Right cardiac atrium (tissue), 5 donors: Measurements from ENCODE around the gene PROM2. TPM values are rescaled to one million over a fixed set of nuclear protein-coding genes. Genes with fewer than 3 reads are reported as not detected.

Experiments used
- ATAC-seq, 2 donors: fragments of 200-7000 bp; cut with Tn5 transposase; one replicate each; pipeline versions ENCODE4 v1.8.0 to v1.9.1; 2020; ENCODE audit warnings: moderate library complexity in 2 of 2, mild to moderate bottlenecking in 1 of 2
- DNase-seq, 3 donors: peaks; one replicate each; pipeline ENCODE4 v3.0.0-alpha.2; 2020
- H3K27ac ChIP-seq: one replicate; pipeline ENCODE4 v1.5.1; 2013; ENCODE audit warnings: mild to moderate bottlenecking, low read length, control low read depth, moderate library complexity
- H3K27me3 ChIP-seq: one replicate; pipeline ENCODE4 v1.6.1; 2013; ENCODE audit not compliant: control insufficient read depth, insufficient read depth
- H3K4me1 ChIP-seq: one replicate; pipeline ENCODE4 v1.6.1; 2013; ENCODE audit warnings: low read length; ENCODE audit not compliant: control insufficient read depth, insufficient read depth
- H3K4me3 ChIP-seq: one replicate; pipeline ENCODE4 v1.5.1; 2013; ENCODE audit warnings: low read length, control low read depth
- H3K9me3 ChIP-seq: one replicate; pipeline ENCODE4 v1.6.1; 2013; ENCODE audit warnings: low read length; ENCODE audit not compliant: control insufficient read depth
- WGBS: extraction: QIAGEN DNeasy Blood & Tissue Kit; methylation state at CpG from one replicate; pipeline ENCODE4 v1.1.7; 2013; 5-methylcytosine and 5-hydroxymethylcytosine counted together
- intact Hi-C, 4 donors: fragments of 100-400 bp; cut with DNase I; formaldehyde crosslinking; loops; one replicate each; pipeline versions ENCODE4 v1.11.0 to v1.14.0; 2022 to 2023
- polyA plus RNA-seq: library from polyadenylated mRNA; stranded (reverse); fragments of 200-250 nt; gene quantifications from one replicate; pipeline ENCODE4 v1.2.3, GENCODE V29; 2013
- total RNA-seq, 4 donors: library from RNA; stranded (reverse); fragmentation: NEBNext Ultra II Directional; extraction: Animal tissue kit (Norgen Biotek cat#: 25700); gene quantifications; one replicate each; pipeline ENCODE4 v1.2.1, GENCODE V29; 2021
- donor health status: healthy with polysubstance abuse.
- donor health status: DM: no; HTN: yes; CAD: no.
- donor health status: DM: no; HTN: no; CAD: no.
- donor health status: DM: no; HTN: yes; CAD: no; lungs with severe emphysema.
- donor health status: DM: yes; HTN: yes; CAD: no.

The PROM2 gene
- total and polyA plus RNA-seq, 5 donors = 0.66 to 1.6 (median 1.1) TPM

GRCh38 chr2:95309599-95309998 lies 35.4 kb downstream of the PROM2 start:
- Histone ChIP-seq H3K27ac (no peak overlapping the region), H3K4me1 (no peaks in the 10 kb centered on the region), H3K27me3 (no peaks in the 10 kb centered on the region), H3K4me3 (no peak overlapping the region), H3K9me3 (no peaks in the 10 kb centered on the region)
- 82% methylated on average over 8 of the region's 8 CpGs for WGBS
- intact Hi-C loops = no loop called here
- no peak for ATAC-seq
- peak in 1 of 3 donors; percentile 3 for DNase-seq

DNA sequence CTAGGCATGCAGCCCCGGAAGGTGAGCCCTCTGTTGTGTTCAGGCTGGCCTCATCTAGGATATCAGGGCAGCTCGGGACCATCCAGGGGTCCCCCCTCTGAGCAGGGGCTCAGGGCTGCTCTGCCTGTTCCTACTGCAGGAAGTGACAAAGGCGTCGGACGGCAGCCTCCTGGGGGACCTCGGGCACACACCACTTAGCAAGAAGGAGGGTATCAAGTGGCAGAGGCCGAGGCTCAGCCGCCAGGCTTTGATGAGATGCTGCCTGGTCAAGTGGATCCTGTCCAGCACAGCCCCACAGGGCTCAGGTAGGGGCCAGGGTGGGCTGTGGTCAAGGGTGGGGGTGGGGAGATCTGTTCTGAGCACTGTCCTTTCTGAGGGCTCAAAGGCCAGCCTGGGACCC lies 36.0 kb downstream of the PROM2 start:
- 65% methylated on average over 8 of the region's 8 CpGs for WGBS
- Histone ChIP-seq H3K4me3 (no peak overlapping the region), H3K27ac (no peak overlapping the region), H3K9me3 (no peaks in the 10 kb centered on the region), H3K4me1 (no peaks in the 10 kb centered on the region), H3K27me3 (no peaks in the 10 kb centered on the region)
- DNase-seq (peak in 2 of 3 donors; percentile 18), ATAC-seq (no peak)
- intact Hi-C loops = no loop called here

- Histone ChIP-seq H3K27me3 (no peaks in the 10 kb centered on the region), H3K9me3 (no peaks in the 10 kb centered on the region), H3K4me1 (no peaks in the 10 kb centered on the region), H3K27ac (no peak overlapping the region), H3K4me3 (no peak overlapping the region)
- 84% methylated on average over 4 of the region's 4 CpGs for WGBS
- no peak for ATAC-seq
- intact Hi-C loops = no loop called here
- peak in 1 of 3 donors; percentile 23 for DNase-seq
Observed at GRCh38 chr2:95310651-95311050, 36.4 kb downstream of the PROM2 start.

DNA sequence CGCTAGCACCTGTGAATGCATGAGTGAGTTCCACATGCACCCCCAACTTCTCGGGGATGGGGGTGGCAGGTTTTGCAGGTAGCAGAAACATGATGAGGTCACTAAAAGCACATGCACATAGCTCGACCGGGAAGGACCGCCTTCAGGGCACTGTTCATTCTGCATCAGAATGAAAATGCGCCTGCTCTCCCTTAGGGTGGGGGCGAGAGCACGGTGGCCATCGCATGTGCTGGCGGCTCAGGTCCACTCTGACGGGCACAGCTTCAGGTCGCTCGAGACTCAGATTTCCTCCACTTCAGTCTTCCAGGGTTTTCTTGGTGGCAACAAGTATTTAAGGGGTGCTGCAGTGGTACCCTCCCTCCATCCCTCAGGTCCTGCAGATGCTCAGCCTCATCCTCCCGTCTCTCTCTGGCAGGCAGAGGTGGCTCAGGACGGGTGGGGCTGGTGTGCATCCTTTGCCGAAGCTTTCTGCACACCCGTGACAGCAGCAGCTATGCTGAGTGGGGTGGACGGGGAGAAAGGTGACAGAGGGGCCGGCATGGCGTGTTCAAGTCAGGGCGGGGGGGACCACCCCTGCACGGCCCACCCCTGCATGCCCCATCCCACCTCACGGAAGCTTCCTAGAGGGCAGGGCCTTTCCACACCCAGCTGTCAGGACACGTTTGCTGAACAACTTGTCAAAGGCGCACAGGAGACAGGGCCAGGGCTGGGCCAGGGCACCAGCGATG lies 37.7 kb downstream of the PROM2 start:
- no peaks in the 10 kb centered on the region for H3K4me1 ChIP-seq
- intact Hi-C loops = no loop called here
- H3K27me3 ChIP-seq = no peaks in the 10 kb centered on the region
- DNase-seq (peak in 2 of 3 donors; percentile 21 to 23), ATAC-seq (no peak)
- H3K4me3 ChIP-seq = no peak overlapping the region
- H3K9me3 ChIP-seq = no peaks in the 10 kb centered on the region
- whole genome bisulfite sequencing = 78% methylated on average over 26 of the region's 26 CpGs
- no peak overlapping the region for H3K27ac ChIP-seq

DNA sequence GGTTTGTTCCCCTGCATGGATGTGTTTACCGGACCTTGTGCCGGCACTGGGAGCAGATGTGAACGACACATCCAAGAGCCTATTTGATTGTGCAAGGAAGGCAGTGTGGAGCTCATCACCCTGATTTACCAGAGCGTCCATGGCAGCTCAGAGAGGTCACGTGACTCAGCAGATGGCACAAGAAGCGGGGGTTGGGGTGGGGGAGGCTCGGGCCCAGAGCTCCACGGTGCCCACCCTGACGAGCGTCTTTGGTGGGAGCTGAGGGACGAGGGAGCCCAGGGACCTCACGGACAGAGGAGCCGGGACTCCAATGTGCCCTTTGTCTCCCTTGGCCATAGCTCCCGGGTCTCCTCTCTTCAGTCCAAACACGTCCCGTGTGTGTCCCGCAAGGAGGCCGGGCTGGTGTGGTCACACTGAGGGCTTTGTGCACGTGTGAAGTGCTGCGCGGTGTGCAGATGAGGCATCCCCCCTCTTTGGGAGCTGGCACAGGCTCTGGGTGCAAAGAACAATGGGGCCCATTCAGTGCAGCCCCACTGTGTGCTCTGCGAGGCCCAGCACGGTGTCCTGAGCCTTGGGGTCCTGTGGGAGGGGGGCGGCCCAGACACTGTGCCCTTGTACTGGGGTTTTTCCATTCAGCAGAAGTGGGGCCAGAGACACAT lies 38.4 kb downstream of the PROM2 start:
- H3K4me3 ChIP-seq = no peak overlapping the region
- ATAC-seq (no peak), DNase-seq (peak in 2 of 3 donors; percentile 16 to 26)
- H3K27ac ChIP-seq = no peak overlapping the region
- 83% methylated on average over 24 of the region's 24 CpGs for WGBS
- H3K4me1 ChIP-seq = no peaks in the 10 kb centered on the region
- H3K27me3 ChIP-seq = no peaks in the 10 kb centered on the region
- H3K9me3 ChIP-seq = no peaks in the 10 kb centered on the region
- intact Hi-C loops = no loop called here

DNA sequence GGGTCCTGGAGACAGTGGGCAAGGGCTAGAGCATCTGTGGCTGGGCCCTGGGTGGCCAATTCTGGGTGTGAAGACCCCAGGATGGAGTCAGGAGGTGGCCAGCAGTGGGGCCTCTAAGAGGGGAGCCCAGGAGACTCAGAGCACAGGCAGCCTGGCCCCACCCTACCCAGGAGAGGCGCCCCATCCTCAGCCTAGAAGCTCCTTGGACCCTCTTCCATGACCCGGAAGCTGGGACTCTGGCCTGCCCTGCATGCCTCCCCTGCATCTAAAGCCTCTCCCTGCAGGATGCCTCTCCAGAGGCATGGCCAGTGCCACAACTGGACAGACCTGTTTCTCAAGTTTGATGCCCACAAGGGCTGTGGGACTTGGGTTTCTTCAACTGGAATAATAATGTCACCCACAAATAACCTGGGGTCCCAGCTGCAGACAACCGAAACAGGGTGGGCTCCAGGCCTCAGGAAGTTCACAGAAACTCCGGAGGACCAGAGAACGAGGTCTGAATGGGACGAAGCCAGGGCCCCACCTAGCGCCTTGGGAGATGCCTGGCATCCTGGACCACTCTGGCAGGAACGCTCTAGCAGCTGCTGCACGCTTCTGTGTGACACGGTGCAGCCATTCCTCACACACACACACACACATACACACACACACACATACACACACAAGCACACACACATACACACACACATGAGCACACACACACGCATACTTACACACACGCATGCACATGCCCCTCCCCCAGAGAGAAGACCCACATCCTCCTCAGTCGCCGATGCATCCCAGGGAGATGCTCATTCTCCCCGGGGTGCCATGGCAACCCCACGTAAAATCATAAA lies 39.3 kb downstream of the PROM2 start:
- ATAC-seq (no peak), DNase-seq (peak in 2 of 3 donors; percentile 20 to 32)
- intact Hi-C loops = no loop called here
- WGBS = 78% methylated on average over 16 of the region's 16 CpGs
- Histone ChIP-seq H3K4me1 (no peaks in the 10 kb centered on the region), H3K9me3 (no peaks in the 10 kb centered on the region), H3K27ac (no peak overlapping the region), H3K4me3 (no peak overlapping the region), H3K27me3 (no peaks in the 10 kb centered on the region)

GRCh38 chr2:95314598-95314963 lies 40.3 kb downstream of the PROM2 start:
- Histone ChIP-seq H3K27ac (no peak overlapping the region), H3K9me3 (no peaks in the 10 kb centered on the region), H3K4me3 (no peak overlapping the region), H3K27me3 (no peaks in the 10 kb centered on the region), H3K4me1 (no peaks in the 10 kb centered on the region)
- 82% methylated on average over 11 of the region's 11 CpGs for WGBS
- DNase-seq = peak in 2 of 3 donors; percentile 37
- no peak for ATAC-seq
- intact Hi-C loops = no loop called here

DNA sequence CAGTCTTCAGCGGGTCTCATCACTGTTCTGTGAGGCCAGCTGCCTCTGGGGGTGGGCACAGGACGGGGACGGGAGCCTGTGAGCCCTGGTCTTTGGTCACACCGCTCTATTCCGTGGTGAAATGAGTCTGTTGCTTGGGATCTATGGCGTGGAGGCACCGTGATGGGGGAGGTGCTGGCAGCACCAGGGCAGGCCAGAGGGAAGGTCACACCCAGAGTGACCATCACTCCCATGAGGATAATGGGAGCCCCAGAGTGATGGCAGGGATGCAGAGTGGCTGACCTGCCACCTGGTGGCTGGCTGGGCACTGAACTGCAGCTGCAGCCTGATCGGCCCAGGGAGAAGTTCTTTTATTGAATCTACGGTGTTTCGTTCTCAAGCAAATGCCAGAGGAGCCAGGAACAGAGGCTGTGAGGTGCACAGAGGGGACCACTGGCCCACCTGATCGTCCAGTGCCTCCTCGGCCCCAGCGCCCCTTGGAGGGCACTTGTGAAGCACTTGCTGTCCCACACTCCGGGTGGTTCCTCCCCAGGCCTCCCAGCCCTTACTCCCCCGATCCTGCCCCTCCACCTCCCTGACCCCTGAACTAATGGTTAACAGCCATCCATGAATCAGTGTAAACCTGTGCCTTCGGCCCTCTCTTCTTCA lies 40.8 kb downstream of the PROM2 start:
- Histone ChIP-seq H3K4me1 (no peaks in the 10 kb centered on the region), H3K9me3 (no peaks in the 10 kb centered on the region), H3K27ac (no peak overlapping the region), H3K4me3 (no peak overlapping the region), H3K27me3 (no peaks in the 10 kb centered on the region)
- DNase-seq (peak in 2 of 3 donors; percentile 37 to 38), ATAC-seq (no peak)
- intact Hi-C loops = no loop called here
- WGBS = 81% methylated on average over 16 of the region's 16 CpGs

DNA sequence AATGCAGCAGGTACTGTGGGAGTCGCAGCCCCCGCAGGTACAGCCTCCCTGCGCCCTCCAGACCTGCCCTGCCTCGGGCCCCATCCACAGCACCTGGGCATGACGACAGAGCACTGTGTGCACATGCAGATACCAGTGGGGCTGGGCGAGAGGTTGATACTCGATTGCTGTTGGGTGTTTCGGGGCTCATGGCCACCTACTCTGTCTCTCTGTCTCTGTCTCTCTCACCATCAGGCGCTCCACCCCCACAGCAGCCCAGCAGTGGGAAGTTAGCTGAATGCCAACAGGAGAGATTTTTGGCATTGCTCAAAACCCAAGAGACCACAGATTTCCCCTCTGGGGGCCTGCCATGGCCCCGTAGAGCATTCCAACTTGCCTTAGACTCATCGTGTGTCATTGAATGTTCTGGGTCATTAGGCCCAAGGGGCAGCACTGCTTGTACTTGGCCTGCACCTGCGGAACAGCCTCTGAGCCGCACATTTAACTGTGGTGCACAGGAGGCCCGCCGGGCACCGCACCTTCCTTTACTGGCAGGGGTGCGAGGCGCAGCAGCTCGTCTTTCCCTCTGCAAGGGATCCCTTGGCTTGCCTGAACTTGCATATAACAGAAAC lies 41.7 kb downstream of the PROM2 start:
- Histone ChIP-seq H3K9me3 (no peaks in the 10 kb centered on the region), H3K4me3 (no peak overlapping the region), H3K4me1 (no peaks in the 10 kb centered on the region), H3K27me3 (no peaks in the 10 kb centered on the region), H3K27ac (no peak overlapping the region)
- intact Hi-C loops = no loop called here
- WGBS = 83% methylated on average over 19 of the region's 19 CpGs
- DNase-seq = peak in 2 of 3 donors; percentile 11 to 16
- ATAC-seq = no peak

- 63% methylated on average over 8 of the region's 8 CpGs for WGBS
- ATAC-seq = no peak
- Histone ChIP-seq H3K9me3 (no peaks in the 10 kb centered on the region), H3K4me1 (no peaks in the 10 kb centered on the region), H3K27ac (no peak overlapping the region), H3K4me3 (no peak overlapping the region), H3K27me3 (no peaks in the 10 kb centered on the region)
- intact Hi-C loops = no loop called here
- DNase-seq = peak in 1 of 3 donors; percentile 9
Observed at GRCh38 chr2:95316466-95317122, 42.3 kb downstream of the PROM2 start.
